Neural cell (in vitro differentiated cells): Measurements from ENCODE around the gene ETNK2. TPM values are rescaled to one million over a fixed set of nuclear protein-coding genes. Genes with fewer than 3 reads are reported as not detected.

Experiments used
- H2AFZ ChIP-seq: fragments of 200-600, 300-800 bp; sonication (generic), shearing (Covaris generic); 2 replicates; pipeline ENCODE4 v1.6.0; 2014; ENCODE audit warnings: low read depth, mild to moderate bottlenecking, antibody characterized with exemption, low read length, moderate library complexity
- H3F3A ChIP-seq: fragments of 200-600 bp; shearing (Covaris generic); 2 replicates; pipeline ENCODE4 v1.6.1; 2016; ENCODE audit warnings: mild to moderate bottlenecking, moderate library complexity, mixed read lengths, antibody characterized with exemption, low read length; ENCODE audit not compliant: insufficient read depth, poor library complexity, severe bottlenecking
- H3K27ac ChIP-seq: fragments of 200-600, 300-800 bp; sonication (generic), shearing (Covaris generic); 2 replicates; pipeline ENCODE4 v1.5.1; 2014; ENCODE audit warnings: mild to moderate bottlenecking, low read length, moderate library complexity
- H3K27me3 ChIP-seq: fragments of 300-800, 200-600 bp; sonication (generic), shearing (Covaris generic); 2 replicates; pipeline ENCODE4 v1.6.0; 2014; ENCODE audit warnings: mild to moderate bottlenecking, low read depth, low read length, moderate library complexity; ENCODE audit not compliant: insufficient read depth
- H3K36me3 ChIP-seq: fragments of 300-800, 200-600 bp; sonication (generic), shearing (Covaris generic); 2 replicates; pipeline ENCODE4 v1.5.1; 2014; ENCODE audit warnings: mild to moderate bottlenecking, antibody characterized with exemption, low read length, moderate library complexity; ENCODE audit not compliant: insufficient read depth
- H3K4me2 ChIP-seq: fragments of 300-800, 200-600 bp; sonication (generic), shearing (Covaris generic); 2 replicates; pipeline ENCODE4 v1.6.0; 2014; ENCODE audit warnings: mild to moderate bottlenecking, low read length
- H3K4me3 ChIP-seq: fragments of 300-800, 200-600 bp; sonication (generic), shearing (Covaris generic); 2 replicates; pipeline ENCODE4 v1.5.1; 2014; ENCODE audit warnings: mild to moderate bottlenecking, low read length, moderate library complexity
- H3K79me2 ChIP-seq: fragments of 200-600 bp; shearing (Covaris generic); replicated peaks from 2 replicates; pipeline ENCODE4 v1.6.0; 2014; ENCODE audit warnings: mild to moderate bottlenecking, low read length, moderate library complexity; ENCODE audit not compliant: insufficient read depth
- H3K9ac ChIP-seq: fragments of 300-800, 200-600 bp; sonication (generic), shearing (Covaris generic); 2 replicates; pipeline ENCODE4 v1.6.1; 2016; ENCODE audit warnings: mild to moderate bottlenecking, low read length, mixed read lengths
- H3K9me2 ChIP-seq: fragments of 200-600 bp; shearing (Covaris generic); 2 replicates; pipeline ENCODE4 v1.6.1; 2016; ENCODE audit warnings: mild to moderate bottlenecking, low read length, mixed read lengths; ENCODE audit not compliant: insufficient read depth
- H3K9me3 ChIP-seq: fragments of 200-600, 300-800 bp; sonication (generic), shearing (Covaris generic); 2 replicates; pipeline ENCODE4 v1.6.1; 2016; ENCODE audit warnings: mild to moderate bottlenecking, mixed run types, low read length, moderate library complexity, mixed read lengths
- H4K20me1 ChIP-seq: fragments of 200-600 bp; shearing (Covaris generic); 2 replicates; pipeline ENCODE4 v1.6.1; 2016; ENCODE audit warnings: mild to moderate bottlenecking, mixed run types; ENCODE audit not compliant: insufficient read depth
- EP300 ChIP-seq: fragments of 450-650 bp; conservative IDR thresholded peaks from 2 replicates; pipeline ENCODE4 v1.6.1; 2014; ENCODE audit warnings: antibody characterized with exemption, mild to moderate bottlenecking, moderate library complexity; ENCODE audit not compliant: poor library complexity, severe bottlenecking
- EZH2 ChIP-seq: fragments of 200-600, 300-800 bp; shearing (Covaris generic), sonication (generic); IDR thresholded peaks from 2 replicates; pipeline ENCODE4 v1.6.1; 2014; ENCODE audit warnings: antibody characterized with exemption, low read length, borderline replicate concordance, mild to moderate bottlenecking; ENCODE audit not compliant: insufficient read depth, poor library complexity, severe bottlenecking
- MXI1 ChIP-seq: fragments of 450-650 bp; conservative IDR thresholded peaks from 2 replicates; pipeline ENCODE4 v1.6.1; 2014; ENCODE audit warnings: antibody characterized with exemption, mild to moderate bottlenecking; ENCODE audit not compliant: poor library complexity, severe bottlenecking
- POLR2AphosphoS5 ChIP-seq: IDR thresholded peaks from 2 replicates; pipeline ENCODE4 v1.6.1; 2012
- RAD21 ChIP-seq: fragments of 450-650 bp; conservative IDR thresholded peaks from 2 replicates; pipeline ENCODE4 v1.6.1; 2014; ENCODE audit warnings: antibody characterized with exemption, mild to moderate bottlenecking, moderate library complexity
- REST ChIP-seq: IDR thresholded peaks from 2 replicates; pipeline ENCODE4 v1.6.1; 2012; ENCODE audit warnings: borderline replicate concordance
- SMC3 ChIP-seq: fragments of 450-650 bp; conservative IDR thresholded peaks from 2 replicates; pipeline ENCODE4 v1.6.1; 2014; ENCODE audit warnings: antibody characterized with exemption, mild to moderate bottlenecking, moderate library complexity; ENCODE audit not compliant: poor library complexity
- TAF1 ChIP-seq: IDR thresholded peaks from 2 replicates; pipeline ENCODE4 v1.6.1; 2012; ENCODE audit warnings: low read depth
- polyA plus RNA-seq: library from polyadenylated mRNA; depleted of rRNA; stranded (reverse); fragments of >200 nt; gene quantifications from 2 replicates; pipeline ENCODE4 v1.2.3, GENCODE V29; 2014
- TF ChIP-seq, protein P1 (sequence below): fragments of 450-650 bp; IDR thresholded peaks from 2 replicates; pipeline ENCODE4 v1.5.1; 2014; ENCODE audit warnings: antibody characterized with exemption, mild to moderate bottlenecking, moderate library complexity; ENCODE audit not compliant: poor library complexity, severe bottlenecking

Gene ETNK2
- polyA plus RNA-seq, 1 donor from 2014 or later: 26.7 TPM

DNA sequence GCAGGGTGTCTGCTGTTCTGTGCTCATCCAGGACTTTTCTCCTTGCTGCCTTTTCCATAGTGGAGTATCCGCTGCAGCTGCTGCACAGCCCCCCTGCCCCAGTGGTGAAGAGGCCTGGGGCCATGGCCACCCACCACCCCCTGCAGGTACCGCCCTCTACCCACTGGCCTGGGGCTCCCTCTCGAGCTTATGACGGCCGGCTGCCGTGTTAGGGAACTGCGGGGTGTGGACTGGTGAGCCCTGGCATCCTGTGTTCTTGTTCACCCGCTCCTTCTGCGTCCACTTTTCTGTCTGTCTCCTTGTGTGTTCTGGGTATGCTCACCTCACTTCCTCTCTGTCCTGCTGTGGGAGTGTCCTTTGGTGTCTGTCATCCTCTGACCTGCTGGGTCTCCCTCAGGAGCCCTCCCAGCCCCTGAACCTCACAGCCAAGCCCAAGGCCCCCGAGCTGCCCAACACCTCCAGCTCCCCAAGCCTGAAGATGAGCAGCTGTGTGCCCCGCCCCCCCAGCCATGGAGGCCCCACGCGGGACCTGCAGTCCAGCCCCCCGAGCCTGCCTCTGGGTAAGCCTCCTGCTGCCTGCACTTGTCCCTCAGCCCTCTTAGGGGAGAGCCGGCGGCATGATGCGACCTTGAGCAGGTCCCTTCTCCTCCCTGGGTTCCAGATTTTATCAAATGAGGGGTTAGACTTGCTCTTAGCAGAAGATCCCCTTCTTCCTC lies 29.8 kb downstream of the ETNK2 start:
- Histone ChIP-seq H3K4me3 (no peak overlapping the region), H3K27ac (no peak overlapping the region), H3K9ac (no peak overlapping the region), H3K4me2 (no peak overlapping the region), H3K27me3 (no peaks in the 10 kb centered on the region), H2AFZ (no peak overlapping the region), H3K36me3 (no peaks in the 10 kb centered on the region), H4K20me1 (no peaks in the 10 kb centered on the region), H3K79me2 (no peaks in the 10 kb centered on the region), H3K9me2 (no peaks in the 10 kb centered on the region), H3K9me3 (no peaks in the 10 kb centered on the region), H3F3A (no peaks in the 10 kb centered on the region)
- TF ChIP-seq EP300 (no peak), TAF1 (no peak), SMC3 (no peak), EZH2 (no peak)
- TF ChIP-seq, protein P1, sequence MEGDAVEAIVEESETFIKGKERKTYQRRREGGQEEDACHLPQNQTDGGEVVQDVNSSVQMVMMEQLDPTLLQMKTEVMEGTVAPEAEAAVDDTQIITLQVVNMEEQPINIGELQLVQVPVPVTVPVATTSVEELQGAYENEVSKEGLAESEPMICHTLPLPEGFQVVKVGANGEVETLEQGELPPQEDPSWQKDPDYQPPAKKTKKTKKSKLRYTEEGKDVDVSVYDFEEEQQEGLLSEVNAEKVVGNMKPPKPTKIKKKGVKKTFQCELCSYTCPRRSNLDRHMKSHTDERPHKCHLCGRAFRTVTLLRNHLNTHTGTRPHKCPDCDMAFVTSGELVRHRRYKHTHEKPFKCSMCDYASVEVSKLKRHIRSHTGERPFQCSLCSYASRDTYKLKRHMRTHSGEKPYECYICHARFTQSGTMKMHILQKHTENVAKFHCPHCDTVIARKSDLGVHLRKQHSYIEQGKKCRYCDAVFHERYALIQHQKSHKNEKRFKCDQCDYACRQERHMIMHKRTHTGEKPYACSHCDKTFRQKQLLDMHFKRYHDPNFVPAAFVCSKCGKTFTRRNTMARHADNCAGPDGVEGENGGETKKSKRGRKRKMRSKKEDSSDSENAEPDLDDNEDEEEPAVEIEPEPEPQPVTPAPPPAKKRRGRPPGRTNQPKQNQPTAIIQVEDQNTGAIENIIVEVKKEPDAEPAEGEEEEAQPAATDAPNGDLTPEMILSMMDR: no peak

GRCh38 chr1:204116539-204116938 lies 35.3 kb downstream of the ETNK2 start:
- peaks cover 17% of the 10 kb centered on the region for H3K27me3 ChIP-seq
- no peaks in the 10 kb centered on the region for H3K79me2 ChIP-seq
- no peak overlapping the region for H2AFZ ChIP-seq
- H3K9me3 ChIP-seq: no peaks in the 10 kb centered on the region
- H3F3A ChIP-seq: no peaks in the 10 kb centered on the region
- no peaks in the 10 kb centered on the region for H3K36me3 ChIP-seq
- no peak overlapping the region for H3K27ac ChIP-seq
- no peak overlapping the region for H3K9ac ChIP-seq
- no peak overlapping the region for H3K4me2 ChIP-seq
- TF ChIP-seq, protein P1: no peak
- TF ChIP-seq REST (no peak), TAF1 (no peak), EZH2 (no peak), EP300 (no peak), RAD21 (no peak), SMC3 (no peak), MXI1 (no peak), POLR2AphosphoS5 (no peak)
- no peaks in the 10 kb centered on the region for H3K9me2 ChIP-seq
- no peaks in the 10 kb centered on the region for H4K20me1 ChIP-seq
- no peak overlapping the region for H3K4me3 ChIP-seq
